Measurements from ENCODE around the gene TBC1D7. TPM values are rescaled to one million over a fixed set of nuclear protein-coding genes. Genes with fewer than 3 reads are reported as not detected.

Gene TBC1D7
- 9.1 and 11.2 TPM in 2 replicates for total RNA-seq

GRCh38 chr6:13328076-13328874 is at the start of gene TBC1D7:
Gene TBC1D7 (minus strand): TSS chr6:13328537. CDS start chr6:13326898, 1,639 bp downstream.

Other genes with a start within 250 kb of the TBC1D7 start
- 3.6 and 3.7 TPM in 2 replicates for gene GFOD1, start 159.1 kb upstream of the TBC1D7 start, total RNA-seq
- 5.7 and 7.1 TPM in 2 replicates for gene SIRT5, start 246.1 kb upstream of the TBC1D7 start, total RNA-seq

Measured in hair follicle dermal papilla cell (primary cell).